CMK (cell line): ENCODE measurements around the gene KCNMB2.

Experiments
- DNase-seq: peaks from one replicate; pipeline ENCODE4 v3.0.0-alpha.2; 2010; ENCODE audit warnings: low read depth

KCNMB2 gene

DNA sequence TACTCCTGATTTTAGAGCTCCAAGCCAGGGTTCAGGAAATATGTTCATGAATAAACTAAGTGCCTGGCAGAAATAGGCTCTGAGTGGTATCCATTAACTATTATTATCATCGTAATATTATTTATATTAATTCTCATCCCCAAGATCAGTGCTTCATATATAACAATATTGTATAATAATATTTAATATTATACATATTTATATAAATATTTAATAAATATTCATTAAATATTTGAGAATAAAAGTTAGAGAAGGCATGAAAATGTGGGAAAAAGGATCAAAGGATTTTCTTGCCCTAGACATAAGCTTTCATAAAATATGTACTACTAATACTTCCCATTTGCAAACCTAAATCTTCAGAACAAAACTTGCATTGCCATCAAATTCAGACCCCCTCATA is 338.9 kb downstream of the KCNMB2 start:
- no peak for DNase-seq

GRCh38 chr3:178875836-178876235 is 339.6 kb downstream of the KCNMB2 start:
- DNase-seq: no peak

- DNase-seq: no peak
Observed at GRCh38 chr3:178880274-178880673, 344.0 kb downstream of the KCNMB2 start.
